H1 (cell line): ENCODE data around the gene ANKRD6. TPM values are rescaled to one million over a fixed set of nuclear protein-coding genes. Genes with fewer than 3 reads are reported as not detected.

ENCODE experiments used
- CTCF ChIA-PET: fragments of 300-600 bp; sonication (Branson Sonifier 250); formaldehyde crosslinking; loops from one replicate; lab custom pipeline; 2021; ENCODE audit not compliant: partially characterized antibody; lab: Charles Lee
- POLR2A ChIA-PET: fragments of 300-600 bp; sonication (Branson Sonifier 250); formaldehyde crosslinking; loops from one replicate; lab custom pipeline; 2021; ENCODE audit warnings: inconsistent platforms; ENCODE audit not compliant: partially characterized antibody; lab: Charles Lee
- DNase-seq, 2 experiments: peaks; one replicate each; pipeline versions ENCODE4 v3.0.0 to v3.0.0-alpha.2; 2010 to 2022; ENCODE audit warnings: low spot score in 2 of 2, low read depth in 1 of 2, mixed read lengths in 1 of 2
- FAIRE-seq: peaks from 2 replicates; lab custom pipeline; 2011; peaks lifted over from hg19 to GRCh38; lab: Jason Lieb, UNC
- H2AFZ ChIP-seq: 2 replicates; pipeline ENCODE4 v1.8.1; 2012; ENCODE audit warnings: low read length, inconsistent platforms
- H2AK5ac ChIP-seq: 2 replicates; pipeline ENCODE4 v1.6.1; 2013; ENCODE audit warnings: low read depth, low read length
- H2BK120ac ChIP-seq: replicated peaks from 2 replicates; pipeline ENCODE3; 2013; ENCODE audit warnings: low read depth, low read length, inconsistent platforms
- H2BK12ac ChIP-seq: 2 replicates; pipeline ENCODE4 v1.6.1; 2013; ENCODE audit warnings: low read depth, low read length
- H2BK15ac ChIP-seq: 2 replicates; pipeline ENCODE4 v1.6.1; 2013; ENCODE audit warnings: low read length
- H2BK20ac ChIP-seq: 2 replicates; pipeline ENCODE4 v1.6.1; 2013; ENCODE audit warnings: low read length
- H2BK5ac ChIP-seq: 2 replicates; pipeline ENCODE4 v1.6.1; 2013; ENCODE audit warnings: low read depth, low read length
- H3K14ac ChIP-seq: 2 replicates; pipeline ENCODE4 v1.6.1; 2013; ENCODE audit warnings: inconsistent platforms; ENCODE audit not compliant: insufficient read length
- H3K18ac ChIP-seq: 2 replicates; pipeline ENCODE4 v1.6.1; 2013; ENCODE audit warnings: low read length; ENCODE audit errors: extremely low read depth
- H3K23ac ChIP-seq: 2 replicates; pipeline ENCODE4 v1.6.1; 2013; ENCODE audit warnings: inconsistent platforms; ENCODE audit not compliant: insufficient read length
- H3K23me2 ChIP-seq: 2 replicates; pipeline ENCODE4 v1.6.1; 2013; ENCODE audit warnings: low read depth, low read length
- H3K27ac ChIP-seq: 2 replicates; pipeline ENCODE4 v1.6.1; 2011; ENCODE audit warnings: low read depth, low read length, inconsistent platforms
- H3K27me3 ChIP-seq, 4 experiments: replicated peaks in 1 of 4; 1 replicate in 1 of 4; 2 replicates in 3 of 4; pipeline versions ENCODE4 v1.6.1 to v1.8.1; 2011 to 2013; ENCODE audit warnings: low read length in 3 of 4, mild to moderate bottlenecking in 3 of 4, inconsistent platforms in 2 of 4, mixed read lengths in 2 of 4, moderate library complexity in 1 of 4; ENCODE audit not compliant: control insufficient read depth in 3 of 4, insufficient read depth in 3 of 4; ENCODE audit errors: extremely low read depth in 1 of 4
- H3K36me3 ChIP-seq, 4 experiments: 2 replicates each; pipeline versions ENCODE4 v1.6.1 to v1.8.1; 2011 to 2013; ENCODE audit warnings: mild to moderate bottlenecking in 4 of 4, low read length in 3 of 4, moderate library complexity in 2 of 4, control low read depth in 1 of 4, inconsistent platforms in 1 of 4; ENCODE audit not compliant: insufficient read depth in 4 of 4, control insufficient read depth in 2 of 4
- H3K4ac ChIP-seq: replicated peaks from 2 replicates; pipeline ENCODE3; 2013; ENCODE audit warnings: low read length, low read depth, mixed read lengths, inconsistent platforms; ENCODE audit not compliant: insufficient read length
- H3K4me1 ChIP-seq, 4 experiments: replicated peaks in 1 of 4; 1 replicate in 1 of 4; 2 replicates in 3 of 4; pipeline versions ENCODE4 v1.6.1 to v1.8.1; 2011 to 2013; ENCODE audit warnings: low read length in 3 of 4, inconsistent platforms in 2 of 4, mixed read lengths in 1 of 4; ENCODE audit not compliant: insufficient read depth in 4 of 4, control insufficient read depth in 3 of 4
- H3K4me2 ChIP-seq, 2 experiments: 2 replicates each; pipeline versions ENCODE4 v1.6.1 to v1.8.1; 2011 to 2013; ENCODE audit warnings: low read depth in 2 of 2, low read length in 2 of 2, control low read depth in 1 of 2, inconsistent platforms in 1 of 2, mild to moderate bottlenecking in 1 of 2; ENCODE audit not compliant: insufficient read depth in 1 of 2
- H3K4me3 ChIP-seq, 4 experiments: fragments of 200-600, 300-600 bp in 1 of 4; sonication (generic), shearing (Covaris generic), sonication (Bioruptor Twin) in 1 of 4; 2 replicates each; pipeline versions ENCODE4 v1.5.1 to v1.8.1; 2011 to 2016; ENCODE audit warnings: low read length in 4 of 4, low read depth in 3 of 4, control low read depth in 2 of 4, inconsistent platforms in 2 of 4, mild to moderate bottlenecking in 2 of 4, mixed read lengths in 1 of 4, moderate library complexity in 1 of 4; ENCODE audit not compliant: insufficient read depth in 2 of 4; ENCODE audit errors: extremely low read depth in 1 of 4
- H3K56ac ChIP-seq: replicated peaks from 2 replicates; pipeline ENCODE3; 2013; ENCODE audit warnings: low read depth, mild to moderate bottlenecking, mixed read lengths, low read length, inconsistent platforms; ENCODE audit not compliant: insufficient read length
- H3K79me1 ChIP-seq: 2 replicates; pipeline ENCODE4 v1.6.1; 2013; ENCODE audit warnings: low read depth, low read length, control low read depth
- H3K79me2 ChIP-seq, 2 experiments: 2 replicates each; pipeline versions ENCODE4 v1.6.1 to v1.8.1; 2012 to 2013; ENCODE audit warnings: low read length in 2 of 2, mild to moderate bottlenecking in 2 of 2, inconsistent platforms in 1 of 2; ENCODE audit not compliant: insufficient read depth in 2 of 2, control insufficient read depth in 1 of 2
- H3K9ac ChIP-seq, 4 experiments: replicated peaks in 1 of 4; 1 replicate in 1 of 4; 2 replicates in 3 of 4; pipeline versions ENCODE4 v1.6.1 to v1.8.1; 2011 to 2013; ENCODE audit warnings: low read depth in 3 of 4, low read length in 3 of 4, control low read depth in 2 of 4, mild to moderate bottlenecking in 2 of 4, moderate library complexity in 2 of 4, inconsistent platforms in 1 of 4; ENCODE audit errors: extremely low read depth in 1 of 4
- H3K9me3 ChIP-seq, 2 experiments: 2 replicates each; pipeline versions ENCODE4 v1.6.1 to v1.8.1; 2012 to 2013; ENCODE audit warnings: mild to moderate bottlenecking in 2 of 2, moderate library complexity in 2 of 2, control low read depth in 1 of 2, inconsistent platforms in 1 of 2, low read depth in 1 of 2, low read length in 1 of 2, mixed read lengths in 1 of 2; ENCODE audit not compliant: insufficient read depth in 2 of 2
- H4K20me1 ChIP-seq, 2 experiments: replicated peaks in 1 of 2; 2 replicates each; pipeline versions ENCODE3 to v1.8.1; 2011 to 2013; ENCODE audit warnings: inconsistent platforms in 2 of 2, low read length in 2 of 2, mild to moderate bottlenecking in 1 of 2; ENCODE audit not compliant: insufficient read depth in 2 of 2, control insufficient read depth in 1 of 2
- H4K5ac ChIP-seq: 2 replicates; pipeline ENCODE4 v1.6.1; 2013; ENCODE audit warnings: low read length, low read depth, mixed read lengths, inconsistent platforms; ENCODE audit not compliant: insufficient read length
- H4K8ac ChIP-seq: 2 replicates; pipeline ENCODE4 v1.8.0; 2013; ENCODE audit warnings: mild to moderate bottlenecking, moderate library complexity, low read length, inconsistent platforms; ENCODE audit not compliant: insufficient read depth; ENCODE audit errors: extremely low read depth
- H4K91ac ChIP-seq: replicated peaks from 2 replicates; pipeline ENCODE3; 2013; ENCODE audit warnings: low read length, mixed read lengths, inconsistent platforms; ENCODE audit not compliant: insufficient read length
- ATF2 ChIP-seq: IDR thresholded peaks from 2 replicates; pipeline ENCODE4 v1.6.1; 2012; ENCODE audit warnings: low read length, inconsistent platforms
- BACH1 ChIP-seq: IDR thresholded peaks from 2 replicates; pipeline ENCODE4 v1.6.1; 2012; ENCODE audit warnings: low read length, improper control_type of control experiment
- CHD1 ChIP-seq: IDR thresholded peaks from 2 replicates; pipeline ENCODE4 v1.6.1; 2012; ENCODE audit warnings: low read depth, low read length, improper control_type of control experiment
- FOSL1 ChIP-seq: IDR thresholded peaks from 2 replicates; pipeline ENCODE4 v1.6.1; 2011; ENCODE audit warnings: mild to moderate bottlenecking, low read depth, low read length, moderate library complexity; ENCODE audit not compliant: insufficient read depth
- PHF8 ChIP-seq: fragments of 200-600 bp; sonication (generic); conservative IDR thresholded peaks from 2 replicates; pipeline ENCODE4 v1.7.1; 2012; ENCODE audit warnings: low read depth, mild to moderate bottlenecking, inconsistent platforms, low read length, moderate library complexity
- RAD21 ChIP-seq, 2 experiments: IDR thresholded peaks in 1 of 2; conservative IDR thresholded peaks in 1 of 2; 2 replicates each; pipeline ENCODE4 v1.6.1; 2011; ENCODE audit warnings: low read depth in 2 of 2, low read length in 2 of 2, improper control_type of control experiment in 1 of 2, inconsistent platforms in 1 of 2, mild to moderate bottlenecking in 1 of 2, moderate library complexity in 1 of 2
- SAP30 ChIP-seq: fragments of 300-600 bp; sonication (generic); IDR thresholded peaks from 2 replicates; pipeline ENCODE4 v1.7.1; 2012; ENCODE audit warnings: low read length, moderate library complexity, mild to moderate bottlenecking, inconsistent platforms; ENCODE audit not compliant: insufficient read depth, insufficient replicate concordance
- SIX5 ChIP-seq: IDR thresholded peaks from 2 replicates; pipeline ENCODE4 v1.6.1; 2011; ENCODE audit warnings: mild to moderate bottlenecking, low read depth, low read length
- TAF1 ChIP-seq: IDR thresholded peaks from 2 replicates; pipeline ENCODE4 v1.6.1; 2011; ENCODE audit warnings: mild to moderate bottlenecking, low read depth, low read length
- TBP ChIP-seq: IDR thresholded peaks from 2 replicates; pipeline ENCODE4 v1.6.1; 2011; ENCODE audit warnings: low read depth, low read length, improper control_type of control experiment
- TEAD4 ChIP-seq: IDR thresholded peaks from 2 replicates; pipeline ENCODE4 v1.6.1; 2012; ENCODE audit warnings: low read depth, low read length, inconsistent platforms, mixed read lengths
- ZNF274 ChIP-seq: IDR thresholded peaks from 2 replicates; pipeline ENCODE4 v1.7.0; 2012; ENCODE audit warnings: low read length, borderline replicate concordance; ENCODE audit errors: extremely low read depth
- WGBS, 2 experiments: shearing (Covaris generic) in 1 of 2; methylation state at CpG; one replicate each; pipeline versions ENCODE4 v1.1.6 to v1.1.7; 2013 to 2015; ENCODE audit warnings: low lambda C conversion rate in 2 of 2, mixed read lengths in 2 of 2, inconsistent platforms in 1 of 2, low coverage in 1 of 2, missing lambda C conversion rate in 1 of 2; ENCODE audit not compliant: insufficient replicate concordance in 2 of 2, insufficient coverage in 1 of 2, insufficient read length in 1 of 2; ENCODE audit errors: extremely low coverage in 1 of 2, missing lambda C conversion rate in 1 of 2; 5-methylcytosine and 5-hydroxymethylcytosine counted together
- polyA plus RNA-seq, 7 experiments: library from polyadenylated mRNA; depleted of rRNA in 3 of 7; stranded (reverse) in 5 of 7; unstranded in 2 of 7; fragments of >200 nt in 5 of 7; fragments of 200-250 nt in 2 of 7; gene quantifications; 1 replicate in 5 of 7; 2 replicates in 1 of 7; 4 replicates in 1 of 7; pipeline versions ENCODE4 v1.2.1 to v1.2.3, GENCODE V29; 2011 to 2013; ENCODE audit warnings: missing spikeins in 2 of 7, mixed read lengths in 2 of 7
- total RNA-seq: library from RNA; stranded (reverse); fragmentation: NEBNext Ultra II Directional; extraction: Animal tissue kit (Norgen Biotek cat#: 25700); gene quantifications from 2 replicates; pipeline ENCODE4 v1.2.1, GENCODE V29; 2021

The ANKRD6 gene
- total and polyA plus RNA-seq, 2 of the 8 experiments (the other 6 are each of a cell fraction or from before 2014, with no cell fraction given), result 5.9 to 12.8 TPM

- WGBS, 2 experiments, result 91% methylated on average over 5 of the region's 5 CpGs; no CpG with 5 or more reads in 1 of the 2 experiments
Observed at GRCh38 chr6:89605861-89606260, 172.9 kb downstream of the ANKRD6 start.

More at GRCh38 chr6:89605861-89606260, 172.9 kb downstream of the ANKRD6 start:
- Histone ChIP-seq H3K23me2 (no peaks in the 10 kb centered on the region), H2AFZ (no peak overlapping the region), H3K9me3 (no peaks in the 10 kb centered on the region), H2BK5ac (no peak overlapping the region), H2BK20ac (no peak overlapping the region), H2AK5ac (no peak overlapping the region), H4K5ac (no peak overlapping the region), H3K4me3 (no peak overlapping the region), H3K27me3 (no peaks in the 10 kb centered on the region), H3K4me1 (no peaks in the 10 kb centered on the region), H3K23ac (no peak overlapping the region), H3K4ac (no peak overlapping the region), H4K91ac (no peak overlapping the region), H2BK12ac (no peak overlapping the region), H2BK15ac (no peak overlapping the region), H4K20me1 (no peaks in the 10 kb centered on the region), H3K4me2 (no peak overlapping the region), H3K79me2 (no peaks in the 10 kb centered on the region), H4K8ac (no peak overlapping the region), H3K56ac (no peak overlapping the region), H2BK120ac (no peak overlapping the region), H3K27ac (no peak overlapping the region), H3K79me1 (no peaks in the 10 kb centered on the region), H3K18ac (no peak overlapping the region), H3K36me3 (no peaks in the 10 kb centered on the region), H3K9ac (no peak overlapping the region), H3K14ac (no peak overlapping the region)
- DNase-seq (no peak), FAIRE-seq (no peak)
- POLR2A ChIA-PET, result no interaction called here
- CTCF ChIA-PET, result interaction anchor here (0.6 to 2.4 kb wide), 5 partner anchors 173 to 233 kb away, joined by 4 to 12 read pairs (median 6); partner anchors contain the start of gene ANKRD6
- TF ChIP-seq TAF1 (no peak), TBP (no peak), FOSL1 (no peak), PHF8 (no peak), BACH1 (no peak), CHD1 (no peak), ZNF274 (no peak), TEAD4 (no peak), RAD21 (IDR thresholded peaks at IDR 0.05 in 1 of 2, conservative IDR thresholded peaks at IDR 0.05 in 1 of 2; ENCODE audit: low read depth in 2 of 2, low read length in 2 of 2) (no peak), SIX5 (no peak), SAP30 (no peak), ATF2 (no peak)
